ENCODE data around the gene TPH2.

DNA sequence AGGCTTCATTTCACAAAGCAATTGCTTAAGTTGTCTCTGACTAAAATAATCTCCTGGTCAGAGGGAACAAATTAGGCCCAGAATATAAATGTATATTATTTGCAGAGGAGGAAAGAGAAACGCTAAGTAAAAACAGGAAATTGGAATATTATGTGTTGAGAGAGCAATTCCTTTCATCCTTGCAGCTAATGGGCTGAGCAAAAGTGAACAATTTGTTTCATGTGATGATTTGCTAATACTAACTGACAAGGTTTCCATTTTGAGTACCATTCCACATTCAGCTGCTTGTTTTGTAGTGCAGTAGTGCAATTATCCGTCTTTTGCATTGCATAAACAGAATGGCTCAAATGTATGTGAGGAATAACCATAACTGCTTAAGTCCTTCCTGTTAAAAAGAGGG lies 103.2 kb downstream of the TPH2 start:
- TF ChIP-seq, protein P1, sequence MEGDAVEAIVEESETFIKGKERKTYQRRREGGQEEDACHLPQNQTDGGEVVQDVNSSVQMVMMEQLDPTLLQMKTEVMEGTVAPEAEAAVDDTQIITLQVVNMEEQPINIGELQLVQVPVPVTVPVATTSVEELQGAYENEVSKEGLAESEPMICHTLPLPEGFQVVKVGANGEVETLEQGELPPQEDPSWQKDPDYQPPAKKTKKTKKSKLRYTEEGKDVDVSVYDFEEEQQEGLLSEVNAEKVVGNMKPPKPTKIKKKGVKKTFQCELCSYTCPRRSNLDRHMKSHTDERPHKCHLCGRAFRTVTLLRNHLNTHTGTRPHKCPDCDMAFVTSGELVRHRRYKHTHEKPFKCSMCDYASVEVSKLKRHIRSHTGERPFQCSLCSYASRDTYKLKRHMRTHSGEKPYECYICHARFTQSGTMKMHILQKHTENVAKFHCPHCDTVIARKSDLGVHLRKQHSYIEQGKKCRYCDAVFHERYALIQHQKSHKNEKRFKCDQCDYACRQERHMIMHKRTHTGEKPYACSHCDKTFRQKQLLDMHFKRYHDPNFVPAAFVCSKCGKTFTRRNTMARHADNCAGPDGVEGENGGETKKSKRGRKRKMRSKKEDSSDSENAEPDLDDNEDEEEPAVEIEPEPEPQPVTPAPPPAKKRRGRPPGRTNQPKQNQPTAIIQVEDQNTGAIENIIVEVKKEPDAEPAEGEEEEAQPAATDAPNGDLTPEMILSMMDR (IDR thresholded peaks at IDR 0.05): no peak
- TF ChIP-seq, protein P2, sequence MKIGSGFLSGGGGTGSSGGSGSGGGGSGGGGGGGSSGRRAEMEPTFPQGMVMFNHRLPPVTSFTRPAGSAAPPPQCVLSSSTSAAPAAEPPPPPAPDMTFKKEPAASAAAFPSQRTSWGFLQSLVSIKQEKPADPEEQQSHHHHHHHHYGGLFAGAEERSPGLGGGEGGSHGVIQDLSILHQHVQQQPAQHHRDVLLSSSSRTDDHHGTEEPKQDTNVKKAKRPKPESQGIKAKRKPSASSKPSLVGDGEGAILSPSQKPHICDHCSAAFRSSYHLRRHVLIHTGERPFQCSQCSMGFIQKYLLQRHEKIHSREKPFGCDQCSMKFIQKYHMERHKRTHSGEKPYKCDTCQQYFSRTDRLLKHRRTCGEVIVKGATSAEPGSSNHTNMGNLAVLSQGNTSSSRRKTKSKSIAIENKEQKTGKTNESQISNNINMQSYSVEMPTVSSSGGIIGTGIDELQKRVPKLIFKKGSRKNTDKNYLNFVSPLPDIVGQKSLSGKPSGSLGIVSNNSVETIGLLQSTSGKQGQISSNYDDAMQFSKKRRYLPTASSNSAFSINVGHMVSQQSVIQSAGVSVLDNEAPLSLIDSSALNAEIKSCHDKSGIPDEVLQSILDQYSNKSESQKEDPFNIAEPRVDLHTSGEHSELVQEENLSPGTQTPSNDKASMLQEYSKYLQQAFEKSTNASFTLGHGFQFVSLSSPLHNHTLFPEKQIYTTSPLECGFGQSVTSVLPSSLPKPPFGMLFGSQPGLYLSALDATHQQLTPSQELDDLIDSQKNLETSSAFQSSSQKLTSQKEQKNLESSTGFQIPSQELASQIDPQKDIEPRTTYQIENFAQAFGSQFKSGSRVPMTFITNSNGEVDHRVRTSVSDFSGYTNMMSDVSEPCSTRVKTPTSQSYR (CRISPR knock-in tag; IDR thresholded peaks at IDR 0.05): no peak

Measured in WTC11 (cell line).